Coronary artery (tissue), 2 donors: ENCODE measurements around the gene COA5.

Experiments
- DNase-seq: peaks from one replicate; pipeline ENCODE4 v3.0.0-alpha.2; 2017; ENCODE audit warnings: low spot score
- H3K27ac ChIP-seq, 2 donors: fragments of 200-600 bp; sonication (generic); one replicate each; pipeline ENCODE4 v1.5.1; 2016 to 2019
- H3K4me3 ChIP-seq: fragments of 200-600 bp; sonication (generic); 2 replicates; pipeline ENCODE4 v1.5.1; 2016; ENCODE audit warnings: mild to moderate bottlenecking, moderate library complexity
- CTCF ChIP-seq: fragments of 200-600 bp; sonication (generic); IDR thresholded peaks from one replicate; pipeline ENCODE4 v1.5.1; 2019; ENCODE audit warnings: antibody characterized with exemption

The COA5 gene

GRCh38 chr2:98572211-98572610 lies 36.1 kb downstream of the COA5 start:
- DNase-seq: no peak
- H3K4me3 ChIP-seq: no peak overlapping the region
- TF ChIP-seq CTCF: no peak
- no peak overlapping the region for H3K27ac ChIP-seq

- no peak overlapping the region for H3K27ac ChIP-seq
- DNase-seq: no peak
- TF ChIP-seq CTCF: no peak
- no peak overlapping the region for H3K4me3 ChIP-seq
Measured at GRCh38 chr2:98571796-98572195, 36.5 kb downstream of the COA5 start.

- Histone ChIP-seq H3K4me3 (no peak overlapping the region), H3K27ac (no peak overlapping the region)
- DNase-seq: no peak
- TF ChIP-seq CTCF: no peak
Measured at GRCh38 chr2:98571121-98571701, 37.1 kb downstream of the COA5 start.

GRCh38 chr2:98570356-98570755 lies 38.0 kb downstream of the COA5 start:
- H3K4me3 ChIP-seq: no peak overlapping the region
- TF ChIP-seq CTCF: no peak
- no peak overlapping the region for H3K27ac ChIP-seq
- DNase-seq: no peak

GRCh38 chr2:98569915-98570314 lies 38.4 kb downstream of the COA5 start:
- no peak overlapping the region for H3K27ac ChIP-seq
- DNase-seq: no peak
- no peak overlapping the region for H3K4me3 ChIP-seq
- TF ChIP-seq CTCF: no peak

GRCh38 chr2:98569197-98569793 lies 39.0 kb downstream of the COA5 start:
- Histone ChIP-seq H3K4me3 (no peak overlapping the region), H3K27ac (no peak overlapping the region)
- peak; percentile 58 for TF ChIP-seq CTCF
- DNase-seq: no peak
